Mesenteric fat pad (tissue), 1 donor: ENCODE results near the gene CYB5D1. TPM values are rescaled to one million over a fixed set of nuclear protein-coding genes. Genes with fewer than 3 reads are reported as not detected.
A peak's percentile ranks its signal among the peaks of the same experiment; 100 is the strongest.

Source experiments
- DNase-seq: peaks from one replicate; pipeline ENCODE4 v3.0.0-alpha.2; 2020; ENCODE audit warnings: low spot score
- total RNA-seq: library from RNA; stranded (reverse); fragmentation: NEBNext Ultra II Directional; extraction: Animal tissue kit (Norgen Biotek cat#: 25700); gene quantifications from one replicate; pipeline ENCODE4 v1.2.1, GENCODE V29; 2021
- donor health status: DM: yes; HTN: yes; CAD: no.

CYB5D1 gene
- total RNA-seq, 1 donor from 2014 or later, result 16.7 TPM

DNA sequence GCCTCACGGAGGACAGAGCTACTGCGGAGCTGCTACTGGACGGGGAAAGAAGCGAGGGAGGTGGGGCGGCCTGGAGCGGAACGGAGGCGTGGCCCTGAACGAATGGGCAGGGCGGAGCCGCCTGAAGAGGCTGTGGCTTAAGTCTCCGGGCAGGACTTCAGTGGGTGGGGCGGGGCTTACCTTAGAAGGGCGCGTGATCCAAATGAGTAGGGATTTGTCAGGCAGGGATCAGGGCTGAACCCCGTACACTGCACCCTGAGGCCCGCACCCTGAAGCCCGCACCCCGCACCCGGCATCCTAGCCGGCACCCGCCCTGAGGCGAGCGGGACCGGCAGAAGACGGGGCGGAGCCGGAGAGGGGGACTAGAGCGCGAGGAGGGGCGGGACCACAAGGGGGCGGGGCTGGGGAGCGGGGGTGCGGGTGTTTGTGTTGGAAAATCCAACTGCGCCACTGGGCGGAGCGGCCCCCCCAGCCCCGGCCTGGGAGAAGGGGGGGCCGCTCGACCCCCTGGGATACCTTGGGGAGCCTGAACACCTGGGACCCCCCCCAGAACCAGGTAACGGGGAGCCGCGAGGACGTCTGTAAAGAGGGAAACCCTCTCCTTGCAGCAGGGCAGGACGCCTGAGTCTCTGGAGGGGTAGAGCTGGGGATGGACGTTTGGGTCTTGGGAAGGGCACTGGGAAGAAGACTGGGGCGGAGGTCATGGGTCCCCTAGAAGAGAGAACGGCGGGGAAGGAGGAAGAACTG is 23.8 kb upstream of the CYB5D1 start, which contains the start of gene KDM6B:
KDM6B (plus strand) TSS at position 423 of the 747 bp plus-strand sequence. CDS start 11,338 bp downstream, outside the sequence.
- DNase-seq, result peak; percentile 96

DNA sequence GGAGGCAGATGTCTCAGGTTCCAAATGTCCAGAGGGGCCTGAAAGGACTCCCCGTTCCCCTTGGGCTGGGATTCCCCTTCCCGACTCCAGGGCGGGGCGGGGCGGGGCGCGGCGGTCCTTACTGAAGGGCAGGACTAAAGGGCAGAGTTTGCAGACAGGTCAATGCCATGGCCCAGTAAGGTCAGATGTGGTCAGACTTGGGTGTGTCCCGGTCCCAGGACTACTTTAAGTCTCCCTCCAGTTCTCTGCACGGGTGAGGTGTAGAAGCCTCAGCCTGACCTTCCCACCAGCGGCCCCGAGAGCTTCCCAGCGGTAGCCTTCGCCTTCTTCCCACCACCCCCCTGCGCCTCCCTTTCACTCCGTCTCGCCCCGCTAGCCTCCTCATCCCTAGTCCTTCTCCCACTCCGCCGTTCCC is 23.3 kb upstream of the CYB5D1 start:
- DNase-seq, result peak; percentile 92

DNA sequence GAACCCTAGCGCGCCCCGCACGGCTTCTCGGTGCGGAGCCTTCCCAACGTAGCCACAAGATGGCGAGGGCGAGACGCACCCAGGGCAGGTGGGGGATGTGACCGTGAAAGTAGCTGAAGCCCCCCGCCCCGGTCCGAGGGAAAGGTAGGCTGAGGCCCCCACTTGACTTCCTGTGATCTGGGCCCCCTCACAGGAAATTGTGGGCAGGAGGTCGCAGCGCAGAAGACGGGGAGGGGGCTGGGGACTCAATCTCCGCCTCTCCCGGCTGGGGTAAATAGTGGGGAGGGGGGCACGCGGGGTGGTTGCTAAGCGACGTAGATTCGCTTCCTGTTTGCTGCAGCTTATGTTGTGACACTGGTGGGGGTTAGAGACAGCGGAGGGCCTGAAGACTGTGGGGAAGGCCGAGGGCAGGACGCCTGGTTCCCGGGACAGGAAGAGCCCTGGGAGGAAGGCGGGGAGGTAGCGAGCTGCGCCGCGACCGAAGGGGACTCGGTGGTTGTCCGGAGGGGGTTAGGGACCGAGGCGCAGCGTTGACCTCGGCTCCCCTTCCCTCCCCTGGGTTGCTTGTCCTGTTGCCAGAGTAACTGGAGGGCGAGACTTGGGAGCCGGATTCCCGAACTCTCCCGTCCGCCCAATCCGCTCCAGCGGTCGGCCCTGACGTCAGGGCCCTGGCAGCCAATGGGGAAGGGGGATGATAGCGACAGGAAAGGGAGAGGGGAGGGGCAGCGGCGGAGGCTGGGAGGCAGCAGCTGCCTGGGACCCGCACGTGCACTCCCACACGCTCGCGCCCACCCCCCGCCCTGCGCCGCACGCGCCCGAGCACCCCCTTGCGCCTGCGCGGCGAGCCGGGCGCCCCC is 22.6 kb upstream of the CYB5D1 start:
- DNase-seq, result peak; percentile 98

DNA sequence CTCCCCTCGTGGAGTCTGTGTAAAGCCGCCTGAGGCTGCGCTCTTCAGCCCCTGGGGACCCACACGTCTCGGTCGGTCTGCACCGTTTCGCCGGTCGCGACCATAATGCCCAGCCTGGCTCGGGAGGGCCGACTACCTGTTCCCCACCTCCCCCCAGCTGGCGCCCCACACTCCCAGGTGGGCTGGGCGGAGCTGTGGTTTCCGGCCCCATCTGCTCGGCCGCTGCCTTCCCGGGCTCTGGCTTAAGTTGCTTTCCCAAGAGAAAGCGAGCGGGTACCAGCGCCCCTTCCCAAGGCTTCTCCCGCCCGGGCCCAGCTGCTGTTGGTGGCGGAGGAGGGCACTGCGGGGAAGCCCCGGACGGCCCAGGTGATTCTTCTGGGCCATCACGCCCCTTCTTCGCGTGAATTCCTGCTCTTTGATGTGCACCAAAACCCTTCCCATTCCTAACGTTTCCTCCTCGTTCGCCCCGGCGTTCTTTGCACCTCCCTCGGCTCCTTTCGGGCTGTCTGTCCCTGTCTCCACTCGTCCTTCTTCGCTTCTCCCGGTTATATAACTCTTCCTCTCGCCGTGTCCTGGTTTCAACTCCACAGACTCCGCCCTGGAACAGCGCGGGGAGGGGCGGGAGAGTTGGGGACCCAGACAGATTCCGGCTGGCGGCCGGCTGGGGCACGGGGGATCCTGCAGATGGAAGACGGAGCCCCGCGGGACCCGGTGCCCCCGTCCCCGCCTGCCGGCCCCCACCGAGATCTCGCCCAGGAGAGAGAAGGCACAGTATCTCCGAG is 21.8 kb upstream of the CYB5D1 start:
- peak; percentile 91 for DNase-seq

DNA sequence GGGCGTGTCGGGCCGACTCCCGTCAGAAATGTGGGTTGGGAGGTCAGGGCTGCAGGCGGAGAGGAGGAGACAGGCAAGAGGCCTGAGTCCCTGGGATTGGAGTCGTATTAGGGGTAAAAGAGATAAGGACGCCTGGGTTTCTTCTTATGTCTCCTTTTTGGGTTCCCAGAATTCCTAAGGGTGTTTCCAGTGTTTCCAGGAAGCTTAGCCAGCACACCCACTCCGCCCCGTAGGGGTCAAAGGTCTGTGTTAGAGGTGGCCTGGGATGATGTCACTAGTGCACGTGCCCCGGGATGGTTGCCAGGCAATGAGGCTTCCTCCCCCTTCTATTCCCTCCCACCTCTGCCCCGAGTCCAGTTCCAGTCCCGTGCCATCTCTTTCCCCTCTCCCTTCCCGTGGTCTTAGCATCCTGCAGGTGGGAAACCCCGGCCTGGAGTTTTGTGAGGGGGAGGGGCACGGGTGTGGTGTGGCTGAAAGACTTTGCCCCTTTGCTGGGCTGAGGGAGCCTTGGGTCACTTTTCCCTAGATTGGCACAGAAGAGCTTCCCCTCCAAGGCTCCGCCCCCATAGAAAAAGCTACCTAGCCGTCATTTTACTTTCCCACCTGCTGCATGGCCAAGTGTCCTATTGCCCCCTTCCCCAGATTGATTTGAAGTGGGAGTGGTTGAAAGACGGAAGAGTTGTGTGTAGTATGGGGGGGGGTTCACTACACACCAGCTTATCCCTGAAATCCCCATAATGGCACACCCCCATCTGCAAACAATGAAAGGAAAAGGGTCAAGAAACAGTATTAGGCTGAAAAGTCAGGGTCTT is 21.0 kb upstream of the CYB5D1 start:
- DNase-seq, result peak; percentile 97

DNA sequence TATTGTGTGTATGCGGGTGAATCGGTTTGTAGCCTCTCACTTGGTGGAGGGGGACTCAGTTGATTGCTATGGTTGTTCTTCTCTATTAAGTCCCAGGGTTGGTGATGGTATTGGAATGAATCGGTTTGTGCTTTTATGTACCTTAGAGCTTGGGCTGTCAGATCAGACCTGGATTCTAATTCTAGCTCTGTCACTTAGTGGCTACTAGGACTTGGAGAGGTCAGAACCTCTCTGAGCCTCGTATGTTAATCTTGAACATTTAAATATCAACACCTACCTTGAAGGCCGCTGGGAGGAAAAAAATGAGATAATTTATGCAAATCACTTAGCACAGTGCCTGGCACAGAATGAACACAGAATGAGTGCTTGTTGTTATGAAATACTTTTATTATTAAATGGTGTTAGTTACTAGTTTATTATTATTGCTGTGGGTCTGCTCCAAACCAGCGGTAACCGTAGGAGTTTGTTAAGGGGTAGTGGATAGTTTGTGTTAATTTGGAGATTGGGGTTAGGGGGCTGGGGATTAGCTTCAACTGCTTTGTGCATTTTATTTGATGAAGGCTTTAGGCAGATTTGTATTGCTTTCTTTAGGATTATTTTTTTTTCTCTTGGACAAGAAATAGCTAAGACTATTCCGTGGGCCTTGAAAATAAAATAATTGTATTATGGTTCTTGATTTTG is 20.3 kb upstream of the CYB5D1 start:
- no peak for DNase-seq

DNA sequence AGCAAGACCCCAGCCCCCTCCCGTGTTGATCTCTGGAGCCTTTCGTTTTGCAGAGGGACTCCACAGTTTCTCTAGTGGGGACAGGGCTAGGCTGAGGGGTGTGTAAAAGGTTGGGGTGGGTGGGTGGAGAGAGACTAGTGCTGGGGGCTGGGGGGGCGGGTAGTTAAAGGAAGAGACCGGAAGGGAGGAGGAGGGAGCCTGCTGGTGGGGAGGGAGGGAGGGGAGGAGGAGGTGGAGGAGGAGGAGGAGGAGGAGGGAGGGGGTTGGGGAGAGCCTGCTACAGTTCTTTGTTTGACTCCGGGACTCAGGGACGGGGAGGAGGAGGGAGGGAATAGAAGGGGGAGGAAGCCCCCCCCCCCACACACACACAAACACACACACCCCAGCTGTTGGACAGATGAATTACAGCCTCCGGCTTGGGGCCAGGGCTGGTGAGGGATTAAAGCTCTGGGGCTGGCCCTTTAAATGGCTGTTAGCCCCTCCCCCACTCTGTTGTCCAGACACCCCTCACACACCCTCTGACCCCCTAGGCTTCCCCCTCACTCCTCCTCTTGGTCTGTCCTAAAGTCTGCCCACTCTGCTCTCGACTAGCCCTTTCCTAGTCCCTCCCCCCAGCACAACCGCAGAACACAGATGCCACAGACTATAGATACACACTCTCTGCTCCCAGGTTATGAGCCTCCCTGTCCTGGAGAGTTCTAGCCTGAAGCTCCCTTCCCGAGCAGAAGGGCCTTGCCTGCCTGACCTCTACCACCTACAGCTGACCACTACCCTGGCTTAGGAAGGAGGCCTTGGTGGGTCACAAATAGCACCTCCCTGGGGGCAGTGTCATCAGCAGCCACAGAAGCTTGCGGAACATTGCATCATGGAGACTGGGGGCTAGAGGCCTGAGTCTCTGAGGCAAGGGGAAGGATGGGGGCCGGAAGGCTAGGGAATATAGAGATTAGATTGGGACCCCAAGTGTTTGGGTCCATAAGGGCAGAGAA is 19.4 kb upstream of the CYB5D1 start:
- DNase-seq, result peak; percentile 62

DNA sequence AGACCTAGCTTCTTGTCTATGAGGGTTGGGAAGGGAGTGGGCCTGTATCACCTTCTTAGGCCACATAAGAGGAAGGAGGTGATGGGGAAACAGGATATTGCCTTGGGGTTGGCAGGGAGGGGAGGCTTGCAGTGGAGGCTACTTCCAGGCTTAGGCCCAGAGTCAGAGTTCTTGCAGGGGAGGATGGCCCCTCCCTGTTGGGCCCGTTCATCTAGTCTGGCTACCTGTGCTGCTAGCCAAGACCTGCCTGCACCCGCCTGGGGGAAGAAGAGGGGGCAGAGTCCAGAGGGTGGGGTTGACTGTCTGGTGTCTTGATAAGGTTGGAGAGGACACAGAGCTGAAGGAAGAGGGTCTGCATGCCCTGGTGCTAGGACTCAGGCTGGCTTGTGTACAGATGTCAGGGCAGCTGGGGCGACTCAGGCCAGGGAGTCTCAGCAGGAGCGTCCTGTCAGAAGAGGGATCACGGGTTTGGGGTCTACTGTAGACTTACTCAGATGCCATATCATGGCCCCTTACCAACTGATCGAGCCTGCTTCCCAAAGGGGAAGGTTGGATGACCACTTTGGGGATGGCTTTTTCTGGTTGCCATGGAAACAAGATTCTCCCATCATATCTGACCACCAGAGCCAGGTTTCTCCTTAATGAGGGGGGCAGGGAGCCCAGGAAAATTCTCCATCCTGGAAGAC is 18.5 kb upstream of the CYB5D1 start:
- peak; percentile 86 for DNase-seq

DNA sequence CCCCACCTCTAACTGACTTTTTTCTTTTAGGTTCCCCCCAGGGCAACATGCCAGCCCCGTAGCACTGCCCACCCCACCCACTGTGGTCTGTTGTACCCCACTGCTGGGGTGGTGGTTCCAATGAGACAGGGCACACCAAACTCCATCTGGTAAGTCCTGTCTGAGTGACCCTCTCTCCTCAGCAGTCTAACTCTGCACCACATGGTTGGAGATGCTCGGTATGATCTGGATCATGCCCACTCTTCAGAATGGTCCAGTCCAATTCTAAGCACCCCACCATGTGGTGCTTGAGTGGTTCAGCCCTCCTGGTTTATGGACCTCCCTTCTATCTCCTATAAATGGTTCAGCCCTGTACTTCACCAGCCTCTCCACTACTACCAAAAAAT is 17.9 kb upstream of the CYB5D1 start:
- peak; percentile 53 for DNase-seq

DNA sequence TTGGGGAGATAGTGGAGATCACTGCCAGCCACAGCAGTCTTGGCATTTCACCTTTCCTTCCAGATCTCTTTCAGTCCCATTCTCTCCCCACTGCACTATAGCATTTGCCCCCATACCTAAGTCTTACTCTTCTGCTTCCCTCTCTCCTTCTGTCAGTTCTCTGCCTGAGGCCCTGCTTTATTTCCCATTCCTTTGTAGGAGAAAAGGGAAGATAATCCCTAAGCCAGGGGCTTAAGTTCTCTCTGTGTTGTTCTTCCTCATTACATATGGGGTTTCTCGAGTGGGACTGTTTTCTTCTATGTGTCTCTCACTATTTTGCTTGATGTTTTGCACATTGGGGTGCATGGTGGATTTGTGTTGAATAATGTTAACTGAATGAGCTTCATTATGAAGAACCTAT is 17.4 kb upstream of the CYB5D1 start:
- DNase-seq, result no peak

DNA sequence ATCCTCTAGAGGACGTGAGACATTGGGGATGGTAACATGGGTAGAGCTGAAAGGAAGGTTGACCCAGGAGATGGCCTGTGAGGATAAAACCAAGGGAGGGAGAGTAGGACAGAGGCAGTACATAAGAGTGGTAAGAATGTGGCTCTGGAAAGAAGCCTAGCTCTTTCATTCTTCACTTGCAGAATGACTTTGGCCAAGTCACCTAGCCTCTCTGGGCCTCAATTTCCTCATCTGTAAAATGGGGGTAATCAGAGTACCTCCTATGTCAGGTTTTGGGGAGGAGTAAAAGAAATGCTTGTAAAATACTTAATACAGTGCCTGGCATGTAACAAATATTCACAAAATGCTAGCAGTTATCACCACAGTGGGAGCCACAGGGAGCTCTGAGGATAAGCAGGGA is 16.9 kb upstream of the CYB5D1 start:
- no peak for DNase-seq

DNA sequence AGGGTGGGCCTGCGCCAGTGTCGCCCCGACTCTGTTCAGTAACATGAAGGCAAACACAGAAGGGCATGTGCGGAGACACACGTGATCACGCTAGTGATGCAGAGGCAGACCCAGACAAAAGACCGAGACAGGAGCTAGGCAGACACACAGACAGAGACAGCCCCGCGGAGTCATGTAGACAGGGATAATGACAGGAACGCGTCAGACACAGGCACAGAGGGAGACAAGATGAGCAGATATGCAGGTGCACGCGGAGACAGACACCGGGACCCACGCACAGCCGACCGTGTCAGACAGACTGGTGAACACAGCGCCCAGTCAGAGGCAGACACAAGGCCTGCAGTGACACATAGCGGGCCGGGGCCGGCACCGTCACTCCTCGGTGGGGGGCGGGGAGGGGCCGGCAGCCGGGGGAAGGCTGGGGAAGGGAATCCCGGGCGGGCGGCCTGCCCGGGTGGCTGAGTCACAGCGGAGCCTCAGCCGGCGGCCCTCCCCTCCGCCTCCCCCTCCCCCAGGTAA is 16.3 kb upstream of the CYB5D1 start:
- peak; percentile 98 for DNase-seq

DNA sequence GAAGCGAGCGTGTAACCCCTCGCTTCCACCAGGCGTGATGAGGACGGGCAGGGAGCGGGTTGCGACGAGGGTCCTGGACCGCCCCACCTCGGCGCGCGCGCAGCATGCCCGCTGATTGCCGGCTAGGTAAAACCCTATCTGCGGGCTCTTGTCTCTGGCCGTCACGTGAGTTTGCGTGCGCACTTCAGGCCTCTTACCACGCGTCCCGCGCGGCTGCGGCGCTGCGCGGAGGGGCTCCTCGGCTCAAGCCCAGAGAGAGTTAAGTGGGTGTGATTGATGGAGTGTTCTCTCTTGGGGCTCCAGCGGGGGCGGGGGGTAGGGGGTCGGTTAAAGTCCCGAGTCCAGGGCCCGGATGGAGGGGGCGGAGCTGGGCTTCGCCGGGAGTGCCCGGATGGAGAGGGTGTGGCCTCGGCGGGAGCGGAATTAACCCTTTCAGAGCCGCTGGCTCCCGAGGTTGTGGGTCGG is 15.9 kb upstream of the CYB5D1 start:
- peak; percentile 98 for DNase-seq

DNA sequence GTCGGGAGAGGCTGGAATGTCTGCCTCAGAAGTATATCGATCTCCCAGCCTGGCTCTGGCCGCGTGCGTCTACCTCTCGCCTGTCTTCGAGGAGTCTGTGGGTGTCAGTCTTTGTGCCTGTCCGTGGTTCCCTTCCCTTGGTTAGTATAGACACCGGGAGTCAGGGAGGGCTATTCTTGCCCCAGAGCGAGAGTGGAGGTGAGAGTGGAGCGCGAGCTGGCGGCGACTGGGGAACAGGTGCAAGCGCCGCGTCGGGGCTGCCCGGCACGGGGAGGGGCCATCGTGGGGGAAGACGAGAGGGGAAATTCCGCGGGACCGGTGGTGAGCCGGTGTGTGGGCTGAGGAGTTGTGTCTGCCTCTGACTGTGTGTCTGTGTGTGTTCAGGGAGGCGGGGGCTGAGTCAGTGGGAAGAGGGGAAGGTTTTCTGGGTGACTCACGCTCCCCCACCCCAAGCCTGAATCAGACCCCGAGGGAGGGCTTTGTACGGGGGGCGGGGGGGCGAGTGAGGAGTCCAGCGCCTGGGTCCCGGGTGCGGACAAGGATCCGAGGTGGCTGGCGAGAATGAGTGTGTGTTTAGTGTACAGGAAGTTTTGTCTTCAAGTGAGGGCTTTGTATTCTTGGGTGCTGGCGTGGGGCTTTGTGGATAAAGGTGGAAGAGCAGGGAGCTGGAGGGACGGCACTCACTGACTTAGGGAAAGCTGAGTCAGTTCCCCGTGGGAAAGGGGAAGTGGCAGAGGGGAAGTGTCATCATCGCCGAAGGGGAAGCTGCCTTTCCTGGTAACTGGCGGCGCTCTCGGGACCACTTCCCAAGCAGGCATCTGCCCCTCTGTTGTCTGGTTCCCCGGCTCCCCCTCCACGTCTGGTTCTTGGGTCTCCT is 15.2 kb upstream of the CYB5D1 start:
- peak; percentile 94 for DNase-seq

DNA sequence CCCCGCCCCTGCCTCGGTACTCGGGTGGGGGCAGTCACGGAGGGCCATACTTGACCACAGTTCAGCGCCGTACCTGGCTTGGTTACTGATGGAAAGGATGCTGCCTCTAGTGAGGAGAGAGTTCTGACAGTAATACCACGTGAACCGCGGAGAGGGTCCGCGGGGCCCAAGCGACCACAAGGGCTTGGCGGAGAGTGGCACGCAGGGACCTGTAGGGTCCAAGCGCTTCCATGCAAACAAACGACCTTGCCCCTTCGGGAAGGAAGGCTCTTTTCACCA is 14.6 kb upstream of the CYB5D1 start:
- no peak for DNase-seq

DNA sequence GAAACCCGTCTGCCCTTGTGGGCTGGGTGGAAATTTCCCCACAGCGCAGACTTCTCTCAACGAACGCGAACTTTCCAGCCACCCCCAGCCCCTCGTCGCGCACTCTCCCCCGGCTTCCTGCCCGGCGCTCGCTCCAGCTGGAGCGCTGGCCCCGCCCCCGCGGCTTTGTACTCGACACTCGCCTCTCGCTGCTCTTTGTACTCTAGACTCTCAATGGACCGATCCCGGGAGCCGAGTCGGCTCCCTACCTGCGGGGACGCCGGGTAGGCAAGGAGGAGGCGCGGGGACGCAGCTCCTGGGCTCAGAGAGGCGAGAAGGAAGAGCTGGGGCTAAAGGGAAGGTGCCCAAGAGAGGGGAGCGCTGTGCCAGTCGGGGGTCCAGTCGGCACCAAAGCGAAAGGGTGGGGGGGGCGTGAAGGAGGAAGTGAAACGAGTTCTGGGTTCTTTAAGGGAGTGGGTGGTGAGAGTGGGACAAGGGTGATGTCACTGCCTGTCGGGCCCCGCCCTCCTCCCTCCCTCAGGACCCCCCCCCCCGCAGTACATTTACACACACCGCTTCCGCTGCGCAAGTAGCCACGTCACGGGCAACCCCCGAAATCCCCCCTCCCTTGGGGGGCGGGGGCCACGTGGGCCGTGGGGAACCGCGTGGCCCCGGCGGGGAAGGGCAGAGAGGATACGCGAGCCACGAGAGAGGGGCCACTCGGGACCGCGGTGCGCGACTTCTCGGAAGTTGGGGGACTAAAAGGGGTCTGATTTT is 14.1 kb upstream of the CYB5D1 start:
- DNase-seq, result peak; percentile 96
